ENCODE results near the gene GALNT17. TPM values are rescaled to one million over a fixed set of nuclear protein-coding genes. Genes with fewer than 3 reads are reported as not detected.

The GALNT17 gene
- total RNA-seq, 2 donors from 2014 or later = 0.35 to 2.4 TPM

GRCh38 chr7:71506822-71507221, 374.9 kb downstream of the GALNT17 start:
- DNase-seq (no peak), ATAC-seq (no peak)
- intact Hi-C loops (cut with DNase I) = no loop called here

DNA sequence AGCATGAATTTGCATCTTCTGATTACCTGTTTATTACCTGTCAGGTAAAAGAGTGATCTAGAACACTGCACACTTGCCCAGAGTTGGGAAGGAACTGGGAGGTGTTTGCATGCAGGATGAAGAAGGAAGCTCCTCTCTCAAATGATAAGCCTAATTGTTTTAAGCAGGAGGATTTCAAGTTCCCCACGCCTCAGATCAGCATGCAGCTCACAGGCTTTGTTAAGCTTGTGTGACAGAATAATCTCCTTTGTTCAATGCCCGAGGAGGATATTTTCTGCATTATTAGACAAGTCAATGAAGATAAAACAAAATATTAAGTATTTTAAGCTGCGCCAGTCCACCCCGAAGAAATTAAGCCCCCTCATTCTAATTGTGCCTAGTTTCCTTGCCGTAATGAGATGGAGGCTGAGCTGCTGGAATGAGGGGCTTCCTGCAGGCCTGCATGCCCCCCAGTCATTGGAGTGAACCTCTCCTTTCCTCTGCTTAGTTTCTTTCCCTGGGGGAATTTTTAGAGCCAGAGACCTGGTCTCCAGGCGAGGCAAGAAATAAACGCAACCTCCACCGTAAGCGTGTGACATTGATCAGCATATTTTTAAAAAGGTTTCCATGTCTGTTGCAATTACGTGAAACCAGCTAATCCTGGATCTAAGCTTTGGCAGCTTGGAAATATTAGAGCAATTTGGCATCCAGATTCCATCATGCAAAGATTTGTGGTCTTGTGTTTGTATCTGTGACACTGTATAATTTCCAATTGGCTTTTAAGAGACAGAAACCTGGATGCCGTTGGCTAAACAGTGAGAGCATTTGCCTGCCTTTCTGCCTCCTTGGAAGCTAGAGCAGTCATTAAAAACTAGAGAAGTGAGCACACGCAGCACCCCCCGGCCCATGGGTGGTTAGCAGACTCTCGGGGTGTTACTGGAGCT, 376.0 kb downstream of the GALNT17 start:
- intact Hi-C loops (cut with DNase I) = no loop called here
- DNase-seq (no peak), ATAC-seq (no peak)

- DNase-seq = no peak
- ATAC-seq = no peak
- intact Hi-C loops (cut with DNase I) = no loop called here
These were observed 377.4 kb downstream of the GALNT17 start for GRCh38 chr7:71509381-71509780.

DNA sequence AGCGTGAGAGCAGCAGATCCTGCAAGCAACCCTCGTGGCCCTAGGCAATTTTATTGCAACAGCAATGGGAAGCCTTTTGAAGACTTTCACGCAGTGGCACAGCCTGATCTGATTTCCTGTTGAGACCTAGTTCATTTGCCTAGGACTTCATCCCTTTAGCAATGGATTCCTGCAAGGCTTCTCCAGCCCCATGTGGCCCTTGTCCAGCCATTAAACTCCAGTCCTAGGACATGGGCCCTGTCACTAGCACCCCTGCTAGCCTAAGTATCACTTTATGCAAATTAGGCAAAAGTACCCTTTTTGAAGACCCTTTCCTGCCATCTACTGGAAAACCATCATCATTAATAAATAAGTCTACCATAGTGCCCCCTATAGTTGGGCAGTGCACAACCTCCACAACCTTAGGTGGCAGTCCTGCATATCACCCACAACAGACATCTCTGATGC, 379.4 kb downstream of the GALNT17 start:
- ATAC-seq (no peak), DNase-seq (no peak)
- intact Hi-C loops (cut with DNase I) = no loop called here

DNA sequence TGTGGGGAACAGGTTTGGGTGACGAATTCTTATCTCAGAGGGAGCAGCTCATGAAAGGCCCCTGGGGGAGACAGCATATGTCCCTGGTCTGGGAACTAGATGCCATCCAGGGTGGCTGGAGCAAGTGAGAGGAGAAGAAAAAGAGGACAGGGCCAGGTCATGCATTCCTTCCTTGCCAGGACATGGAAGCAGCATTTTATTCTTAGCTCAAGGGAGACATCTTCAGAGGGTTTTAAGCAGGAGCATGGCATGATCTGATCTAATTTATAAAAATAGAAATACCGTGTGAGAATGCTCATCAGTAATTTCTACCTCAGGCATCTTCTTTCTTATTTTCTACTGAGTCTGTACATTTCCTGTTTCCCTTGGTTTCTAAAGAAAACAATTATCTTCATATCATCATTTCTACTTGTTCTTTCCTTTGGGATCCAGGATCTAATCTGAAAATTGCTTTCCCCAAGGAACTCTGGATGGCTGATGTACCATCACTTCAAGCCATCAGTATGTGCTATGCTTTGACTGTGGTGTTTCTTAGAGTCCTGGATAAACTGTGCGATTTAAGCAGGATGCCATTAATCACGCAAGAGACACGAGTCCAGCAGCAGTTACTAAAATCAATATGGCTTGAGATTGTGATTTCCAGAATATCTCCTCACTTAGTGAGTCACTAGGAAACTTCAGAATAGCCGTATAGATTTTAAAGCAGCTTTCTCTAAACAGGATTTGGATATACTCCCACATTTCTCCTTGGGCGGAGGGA, 386.2 kb downstream of the GALNT17 start:
- ATAC-seq = no peak
- DNase-seq = no peak
- intact Hi-C loops (cut with DNase I) = no loop called here

DNA sequence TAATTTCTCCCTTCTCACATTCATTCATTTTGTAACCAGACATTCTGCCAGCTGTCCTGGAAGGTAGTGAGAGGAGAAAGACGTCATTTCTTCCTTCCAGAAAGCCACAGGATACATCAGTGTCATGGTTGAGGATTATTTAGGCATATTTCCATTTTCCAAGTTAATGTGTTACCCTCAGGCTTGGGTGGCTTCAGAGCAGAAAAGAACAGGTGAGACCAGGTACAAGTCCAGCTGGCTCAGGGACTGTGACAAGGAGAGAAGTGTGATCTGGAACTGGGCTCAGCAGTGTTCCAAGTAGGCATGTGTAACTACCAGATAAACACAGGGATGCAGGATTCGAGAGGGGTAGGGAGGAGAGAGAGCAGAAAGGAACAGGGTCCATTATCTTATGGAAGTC, 386.9 kb downstream of the GALNT17 start:
- no peak for DNase-seq
- no peak for ATAC-seq
- intact Hi-C loops (cut with DNase I) = no loop called here

DNA sequence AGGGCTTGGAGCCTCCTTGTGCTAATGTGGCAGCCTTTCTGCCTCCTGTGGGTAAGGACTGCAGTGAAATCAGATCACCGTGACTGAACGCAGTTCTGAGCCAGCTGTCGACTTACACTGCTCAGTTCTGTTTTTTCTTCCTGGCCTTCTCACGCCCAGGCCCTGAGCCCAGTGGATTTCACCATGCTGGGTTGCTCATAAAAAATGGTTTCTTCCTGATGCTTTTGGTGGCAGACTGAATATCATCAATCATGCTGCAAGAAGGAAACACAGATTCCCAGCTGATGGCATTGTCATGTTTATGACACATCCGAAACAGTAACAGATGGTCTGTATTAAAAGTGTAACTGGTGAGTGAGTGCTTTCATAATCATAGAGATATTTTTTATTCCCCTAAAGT, 389.6 kb downstream of the GALNT17 start:
- DNase-seq (peak; percentile 36), ATAC-seq (peak in 1 of 2 donors; percentile 38)
- intact Hi-C loops (cut with DNase I) = no loop called here

DNA sequence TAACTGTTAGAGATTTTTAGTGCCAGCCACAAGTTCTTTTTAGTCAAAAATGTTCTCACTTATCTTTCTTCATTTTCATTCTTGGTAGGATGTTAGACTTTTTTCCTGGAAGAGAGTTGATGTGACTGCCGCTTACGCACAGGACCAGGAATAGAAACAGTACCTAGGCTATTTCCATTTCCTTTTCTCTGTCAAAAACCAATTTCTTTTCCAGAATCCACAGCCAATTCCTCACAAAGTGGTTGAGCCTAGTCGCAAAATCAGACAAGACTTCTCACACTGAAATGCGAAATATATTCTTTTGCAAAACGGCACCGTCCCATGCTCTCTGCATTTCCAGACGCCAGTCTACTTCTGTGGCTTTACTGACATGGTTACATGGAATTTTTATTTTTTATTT, 394.2 kb downstream of the GALNT17 start:
- ATAC-seq (no peak), DNase-seq (no peak)
- intact Hi-C loops (cut with DNase I) = no loop called here

- intact Hi-C loops (cut with DNase I) = no loop called here
- DNase-seq = no peak
- no peak for ATAC-seq
These were observed 395.3 kb downstream of the GALNT17 start for GRCh38 chr7:71527213-71527612.

DNA sequence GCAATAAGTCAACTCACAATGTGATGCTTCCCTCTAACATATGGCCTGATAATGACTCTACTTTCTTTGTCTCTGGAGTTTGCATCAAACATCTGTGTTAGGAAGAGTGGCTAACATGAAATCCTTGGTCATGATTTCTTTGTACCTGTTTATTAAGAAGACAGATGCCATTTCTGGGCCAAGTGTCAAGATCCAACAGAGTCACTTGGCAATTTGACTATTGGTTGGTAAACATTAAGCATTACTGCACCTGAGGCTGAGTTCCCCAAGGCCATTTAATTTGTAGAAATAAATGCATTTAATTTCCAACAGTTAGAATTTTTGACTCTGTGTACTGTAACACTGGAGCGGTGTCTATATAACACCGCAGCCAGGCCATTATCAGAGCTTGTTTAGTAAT, 403.7 kb downstream of the GALNT17 start:
- intact Hi-C loops (cut with DNase I) = no loop called here
- ATAC-seq (no peak), DNase-seq (no peak)

DNA sequence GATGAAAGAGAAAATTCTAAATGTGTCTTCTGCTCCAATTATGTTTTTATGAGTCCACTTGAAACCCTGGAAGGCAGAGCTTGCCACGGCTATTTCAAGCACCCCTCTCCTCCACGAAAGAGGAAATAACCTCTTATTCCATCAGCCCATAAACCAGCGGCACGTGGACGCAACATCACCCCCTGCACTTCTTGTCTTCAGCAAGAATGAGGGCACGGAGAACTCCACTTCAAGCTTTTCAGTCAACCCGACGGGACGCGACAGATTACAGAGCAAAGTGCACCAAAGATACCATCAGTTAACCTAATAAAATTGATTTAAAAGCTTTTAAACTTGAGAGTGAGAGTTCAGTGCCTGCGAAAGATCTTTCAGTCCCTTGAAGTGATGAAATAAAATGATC, 406.3 kb downstream of the GALNT17 start:
- intact Hi-C loops (cut with DNase I) = no loop called here
- DNase-seq (no peak), ATAC-seq (no peak)

- intact Hi-C loops (cut with DNase I) = no loop called here
These were observed 407.7 kb downstream of the GALNT17 start for GRCh38 chr7:71539615-71540014.

GRCh38 chr7:71541707-71542353, 409.9 kb downstream of the GALNT17 start:
- intact Hi-C loops (cut with DNase I) = no loop called here
- no peak for ATAC-seq
- DNase-seq = no peak

More at GRCh38 chr7:71539615-71540014, 407.7 kb downstream of the GALNT17 start:
- no peak for ATAC-seq
- DNase-seq = no peak

GRCh38 chr7:71543396-71543795, 411.5 kb downstream of the GALNT17 start:
- intact Hi-C loops (cut with DNase I) = no loop called here
- DNase-seq = no peak
- no peak for ATAC-seq

GRCh38 chr7:71544816-71545215, 412.9 kb downstream of the GALNT17 start:
- no peak for ATAC-seq

GRCh38 chr7:71547426-71547825, 415.5 kb downstream of the GALNT17 start:
- intact Hi-C loops (cut with DNase I) = no loop called here
- ATAC-seq = no peak
- no peak for DNase-seq

More at GRCh38 chr7:71544816-71545215, 412.9 kb downstream of the GALNT17 start:
- DNase-seq = no peak
- intact Hi-C loops (cut with DNase I) = no loop called here

GRCh38 chr7:71548746-71549145, 416.8 kb downstream of the GALNT17 start:
- DNase-seq (no peak), ATAC-seq (no peak)
- intact Hi-C loops (cut with DNase I) = no loop called here

DNA sequence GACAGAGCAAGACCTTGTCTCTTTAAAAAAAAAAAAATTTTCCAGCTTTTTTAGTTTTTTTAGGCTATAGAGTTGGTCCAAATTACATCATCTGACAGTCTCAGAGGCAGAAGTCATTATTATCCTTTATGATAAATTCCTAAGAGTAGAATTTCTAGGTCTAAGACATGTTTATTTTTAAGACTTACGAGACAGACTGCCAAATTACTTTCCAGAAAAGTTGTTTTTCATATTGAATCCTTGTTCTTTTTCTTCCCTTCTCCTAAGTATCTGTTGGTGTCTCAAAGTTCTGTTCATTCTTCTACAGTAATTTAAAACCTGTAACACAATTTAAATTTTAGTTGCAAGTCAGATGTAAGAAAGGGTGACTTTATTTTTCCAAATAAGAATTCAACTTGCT, 421.4 kb downstream of the GALNT17 start:
- intact Hi-C loops (cut with DNase I) = no loop called here
- no peak for ATAC-seq

GRCh38 chr7:71555758-71556157, 423.8 kb downstream of the GALNT17 start:
- no peak for ATAC-seq
- intact Hi-C loops (cut with DNase I) = no loop called here

More for the DNA sequence above, 421.4 kb downstream of the GALNT17 start:
- no peak for DNase-seq

More at GRCh38 chr7:71555758-71556157, 423.8 kb downstream of the GALNT17 start:
- DNase-seq = no peak

Data from left cardiac atrium (tissue), 4 donors.